ENCODE measurements around the gene PFKFB4.
"Not testable (repeated sequence)": the region's sequence is repeated elsewhere in the genome, so short reads cannot be mapped to it uniquely, and the experiment has no call there.

Gene PFKFB4

GRCh38 chr3:48502728-48503168, 53.9 kb downstream of the PFKFB4 start:
- no peak for DNase-seq (ENCODE audit: extremely low read depth, low read depth)
- TF ChIP-seq CTCF (IDR thresholded peaks at IDR 0.05; ENCODE audit: low read depth, low read length, missing control alignments) = no peak
- no peak overlapping the region; the same call in 1 of the 2 replicates for H3K4me3 ChIP-seq (replicated peaks; ENCODE audit: low read depth, low read length)

GRCh38 chr3:48502121-48502520, 54.5 kb downstream of the PFKFB4 start:
- no peak overlapping the region for H3K4me3 ChIP-seq (replicated peaks; ENCODE audit: low read depth, low read length)
- TF ChIP-seq CTCF (IDR thresholded peaks at IDR 0.05; ENCODE audit: low read depth, low read length, missing control alignments) = no peak
- DNase-seq (ENCODE audit: extremely low read depth, low read depth) = no peak

GRCh38 chr3:48501196-48501595, 55.4 kb downstream of the PFKFB4 start:
- no peak overlapping the region for H3K4me3 ChIP-seq (replicated peaks; ENCODE audit: low read depth, low read length)
- no peak for TF ChIP-seq CTCF (IDR thresholded peaks at IDR 0.05; ENCODE audit: low read depth, low read length, missing control alignments)
- no peak for DNase-seq (ENCODE audit: extremely low read depth, low read depth)

- DNase-seq (ENCODE audit: extremely low read depth, low read depth) = no peak
- no peak for TF ChIP-seq CTCF (IDR thresholded peaks at IDR 0.05; ENCODE audit: low read depth, low read length, missing control alignments)
- H3K4me3 ChIP-seq (replicated peaks; ENCODE audit: low read depth, low read length) = no peak overlapping the region
Observed at GRCh38 chr3:48500656-48501055, 55.9 kb downstream of the PFKFB4 start.

GRCh38 chr3:48493203-48493501, 63.5 kb downstream of the PFKFB4 start:
- TF ChIP-seq CTCF (IDR thresholded peaks at IDR 0.05; ENCODE audit: low read depth, low read length, missing control alignments) = no peak
- no peak overlapping the region for H3K4me3 ChIP-seq (replicated peaks; ENCODE audit: low read depth, low read length)
- DNase-seq (ENCODE audit: extremely low read depth, low read depth) = no peak

- no peak overlapping the region for H3K4me3 ChIP-seq (replicated peaks; ENCODE audit: low read depth, low read length)
- no peak for DNase-seq (ENCODE audit: extremely low read depth, low read depth)
- TF ChIP-seq CTCF (IDR thresholded peaks at IDR 0.05; ENCODE audit: low read depth, low read length, missing control alignments) = no peak
Observed at GRCh38 chr3:48492461-48493202, 64.0 kb downstream of the PFKFB4 start.

- TF ChIP-seq CTCF (IDR thresholded peaks at IDR 0.05; ENCODE audit: low read depth, low read length, missing control alignments) = no peak
- H3K4me3 ChIP-seq (replicated peaks; ENCODE audit: low read depth, low read length) = no peak overlapping the region
- no peak for DNase-seq (ENCODE audit: extremely low read depth, low read depth)
Observed at GRCh38 chr3:48486952-48487351, 69.7 kb downstream of the PFKFB4 start.

- not testable (repeated sequence) for DNase-seq (ENCODE audit: extremely low read depth, low read depth); H3K4me3 ChIP-seq (replicated peaks; ENCODE audit: low read depth, low read length)
Observed at GRCh38 chr3:48482822-48483221, 73.8 kb downstream of the PFKFB4 start.

GRCh38 chr3:48480891-48481290, 75.7 kb downstream of the PFKFB4 start:
- not testable (repeated sequence) for H3K4me3 ChIP-seq (replicated peaks; ENCODE audit: low read depth, low read length); DNase-seq (ENCODE audit: extremely low read depth, low read depth)

Measured in HFF-Myc (cell line).